Coronary artery (tissue), 2 donors: ENCODE results near the gene MDM1.

Experiments used
- DNase-seq: peaks from one replicate; pipeline ENCODE4 v3.0.0-alpha.2; 2017; ENCODE audit warnings: low spot score
- H3K27ac ChIP-seq, 2 donors: fragments of 200-600 bp; sonication (generic); one replicate each; pipeline ENCODE4 v1.5.1; 2016 to 2019
- H3K4me3 ChIP-seq: fragments of 200-600 bp; sonication (generic); 2 replicates; pipeline ENCODE4 v1.5.1; 2016; ENCODE audit warnings: mild to moderate bottlenecking, moderate library complexity
- CTCF ChIP-seq: fragments of 200-600 bp; sonication (generic); IDR thresholded peaks from one replicate; pipeline ENCODE4 v1.5.1; 2019; ENCODE audit warnings: antibody characterized with exemption

Gene MDM1

GRCh38 chr12:68356060-68356695 lies 24.0 kb upstream of the MDM1 start:
- no peak for TF ChIP-seq CTCF
- DNase-seq: no peak
- no peak overlapping the region for H3K4me3 ChIP-seq
- H3K27ac ChIP-seq: no peak overlapping the region

GRCh38 chr12:68354977-68355541 lies 22.9 kb upstream of the MDM1 start:
- Histone ChIP-seq H3K27ac (no peak overlapping the region), H3K4me3 (no peak overlapping the region)
- TF ChIP-seq CTCF: no peak
- no peak for DNase-seq

- no peak overlapping the region for H3K27ac ChIP-seq
- no peak overlapping the region for H3K4me3 ChIP-seq
- no peak for TF ChIP-seq CTCF
- DNase-seq: no peak
Measured at GRCh38 chr12:68352067-68352466, 19.9 kb upstream of the MDM1 start.

- DNase-seq: no peak
- H3K4me3 ChIP-seq: no peak overlapping the region
- H3K27ac ChIP-seq: no peak overlapping the region
- TF ChIP-seq CTCF: no peak
Measured at GRCh38 chr12:68350753-68351152, 18.6 kb upstream of the MDM1 start.

GRCh38 chr12:68349921-68350606 lies 17.9 kb upstream of the MDM1 start:
- no peak for TF ChIP-seq CTCF
- Histone ChIP-seq H3K27ac (no peak overlapping the region), H3K4me3 (no peak overlapping the region)
- DNase-seq: no peak

- H3K27ac ChIP-seq: no peak overlapping the region
- no peak for DNase-seq
- no peak for TF ChIP-seq CTCF
- H3K4me3 ChIP-seq: no peak overlapping the region
Measured at GRCh38 chr12:68349220-68349621, 17.1 kb upstream of the MDM1 start.

- no peak overlapping the region for H3K4me3 ChIP-seq
- TF ChIP-seq CTCF: no peak
- H3K27ac ChIP-seq: no peak overlapping the region
- no peak for DNase-seq
Measured at GRCh38 chr12:68348419-68348818, 16.3 kb upstream of the MDM1 start.
